CD4-positive, alpha-beta T cell treated with Interferon alpha-2 for 1 hour (primary cell): Measurements from ENCODE around the gene USP15.

ENCODE experiments used
- DNase-seq, 2 donors: peaks; one replicate each; pipeline ENCODE4 v3.0.0-alpha.2; 2020 to 2022

Gene USP15

GRCh38 chr12:62258941-62259630, 1.1 kb upstream of the USP15 start:
- peak; percentile 23 to 60 for DNase-seq

DNA sequence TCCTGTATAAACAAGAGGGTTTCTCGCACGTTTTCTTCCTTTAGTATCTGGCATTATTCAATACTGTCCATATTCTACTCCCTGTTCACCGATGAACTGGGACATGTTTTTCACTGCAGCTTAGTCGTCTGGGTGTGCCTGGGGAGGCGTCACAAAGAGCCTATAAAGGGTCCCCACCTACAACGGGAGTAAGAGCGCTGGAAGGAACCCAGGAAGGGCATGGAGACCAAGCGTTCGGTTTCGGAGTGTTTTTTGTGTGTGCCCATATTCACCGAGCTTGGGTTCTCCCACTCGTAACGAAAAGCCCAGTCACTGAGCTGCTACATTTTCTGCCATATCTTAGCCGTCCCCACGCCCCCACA, 592 bp upstream of the USP15 start:
- no peak for DNase-seq

DNA sequence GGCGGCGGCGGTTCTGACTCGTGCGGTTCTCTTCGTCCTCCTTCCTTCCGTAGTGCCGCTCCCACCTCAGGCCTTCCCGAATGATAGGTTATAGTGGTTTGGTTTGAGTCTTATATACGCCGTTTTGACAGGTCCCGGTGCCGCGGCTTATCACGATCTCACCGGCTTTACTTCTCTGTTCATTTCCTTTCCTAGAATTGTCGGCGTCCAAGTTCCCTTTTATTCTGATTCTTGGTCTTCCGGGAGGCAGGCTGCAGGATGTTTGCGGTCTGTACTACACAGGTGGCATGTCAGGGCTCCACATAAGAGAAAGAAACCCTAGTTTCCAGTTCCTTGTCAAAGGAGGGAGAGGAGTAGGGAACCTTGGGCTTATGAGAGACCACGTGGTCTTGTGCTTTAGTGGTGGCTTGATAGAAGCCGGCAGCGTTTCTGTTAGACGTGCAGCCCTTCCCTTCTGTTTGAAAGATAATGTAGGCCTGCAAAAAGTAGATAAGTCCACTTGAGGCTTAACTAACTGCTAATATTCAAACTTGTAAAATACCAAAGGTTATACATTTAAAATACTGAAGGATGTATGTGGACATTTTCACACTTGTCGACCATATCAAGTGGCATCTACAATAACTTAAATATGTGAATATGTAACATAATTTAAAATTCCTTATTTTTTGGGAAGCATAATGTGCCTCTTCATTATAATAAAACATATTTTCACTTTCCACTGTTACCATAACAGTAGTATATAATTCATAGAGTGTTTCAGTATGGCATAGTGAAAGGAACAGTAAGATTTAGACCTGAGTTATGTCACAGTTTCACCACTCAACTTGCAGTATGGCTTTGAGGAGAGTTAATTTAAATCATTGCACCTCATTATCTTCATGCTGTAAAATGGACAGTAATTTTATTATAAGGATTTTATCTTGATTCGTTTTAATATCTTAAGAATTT, 804 bp downstream of the USP15 start:
- DNase-seq = peak; percentile 88 to 91

DNA sequence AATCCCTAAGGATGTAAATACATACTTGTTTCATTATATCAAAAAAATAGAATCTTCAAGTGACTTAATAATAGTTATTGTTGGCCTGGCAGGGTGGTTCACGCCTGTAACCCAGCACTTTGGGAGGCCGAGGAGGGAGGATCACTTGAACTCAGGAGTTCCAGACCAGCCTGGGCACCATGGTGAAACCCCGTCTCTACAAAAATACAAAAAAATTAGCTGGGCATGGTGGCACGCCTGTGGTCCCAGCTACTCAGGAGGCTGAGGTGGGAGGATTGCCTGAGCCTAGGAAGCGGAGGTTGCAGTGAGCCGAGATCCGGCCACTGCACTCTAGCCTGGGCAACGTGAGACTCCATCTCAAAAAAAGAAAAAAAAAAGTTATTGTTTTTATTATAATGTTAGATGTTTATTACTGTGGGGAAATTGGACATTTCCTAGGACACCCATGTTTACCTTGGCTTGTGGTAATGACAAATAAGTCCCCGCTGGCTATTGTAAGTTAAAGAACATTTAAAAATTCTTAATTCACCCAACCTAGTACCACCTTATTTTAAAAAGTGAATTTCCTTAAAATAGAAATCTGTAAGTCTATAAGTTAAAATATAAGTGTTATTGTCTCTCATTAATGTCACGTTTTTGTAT, 1.8 kb downstream of the USP15 start:
- DNase-seq = no peak

DNA sequence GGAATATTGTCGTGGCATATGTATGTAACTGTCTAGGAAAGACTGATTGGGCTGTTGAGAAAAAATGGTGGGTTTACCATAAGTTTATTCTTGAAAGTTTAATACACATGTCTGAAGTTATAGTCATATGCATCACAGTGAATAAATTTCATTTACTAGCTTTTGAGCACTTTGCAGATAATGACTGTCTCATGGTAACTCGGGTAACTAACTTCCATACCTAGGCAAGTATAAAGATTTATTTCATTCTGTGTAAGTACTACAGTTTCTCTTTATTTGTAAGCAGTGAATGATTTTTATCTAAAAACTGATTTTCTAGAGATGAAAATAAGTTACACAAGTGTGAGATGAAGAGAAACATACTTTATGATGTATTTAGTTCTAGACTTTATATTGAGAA, 3.0 kb downstream of the USP15 start:
- DNase-seq = no peak

DNA sequence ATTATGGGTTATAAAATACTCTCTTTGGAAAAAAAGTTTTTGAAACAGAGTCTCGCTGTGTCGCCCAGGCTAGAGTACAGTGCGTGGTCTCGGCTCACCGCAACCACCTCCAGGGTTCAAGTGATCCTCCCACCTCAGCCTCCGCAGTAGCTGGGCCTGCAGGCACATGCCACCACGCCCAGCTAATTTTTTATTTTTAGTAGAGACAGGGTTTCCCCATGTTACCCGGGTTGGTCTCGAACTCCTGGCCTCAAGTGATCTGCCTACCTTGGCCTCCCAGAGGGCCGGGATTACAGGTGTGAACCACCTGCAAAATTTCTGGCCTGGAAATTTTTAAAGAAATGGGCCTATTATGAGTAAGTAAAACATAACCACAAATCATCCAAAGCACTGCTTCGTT, 3.8 kb downstream of the USP15 start:
- peak; percentile 20 to 63 for DNase-seq

DNA sequence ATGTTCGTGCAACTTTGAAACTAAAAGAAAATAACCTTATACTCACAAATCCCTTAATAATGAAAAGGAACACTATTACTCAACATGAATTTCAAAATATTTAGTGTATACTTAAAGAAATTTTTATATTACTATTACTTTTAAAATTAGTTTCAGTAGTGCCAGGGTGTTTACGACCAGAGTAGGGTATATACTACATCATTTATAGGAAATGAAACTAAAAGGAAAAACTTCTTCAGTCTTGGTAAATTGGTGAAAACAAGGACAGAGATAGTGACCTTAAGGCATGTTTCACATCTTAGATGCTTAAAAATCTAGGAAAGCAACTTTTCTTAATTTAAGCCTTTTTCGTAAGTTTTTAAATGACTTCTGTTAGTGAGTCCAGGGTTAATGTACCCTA, 4.5 kb downstream of the USP15 start:
- DNase-seq = peak in 1 of 2 donors; percentile 69

DNA sequence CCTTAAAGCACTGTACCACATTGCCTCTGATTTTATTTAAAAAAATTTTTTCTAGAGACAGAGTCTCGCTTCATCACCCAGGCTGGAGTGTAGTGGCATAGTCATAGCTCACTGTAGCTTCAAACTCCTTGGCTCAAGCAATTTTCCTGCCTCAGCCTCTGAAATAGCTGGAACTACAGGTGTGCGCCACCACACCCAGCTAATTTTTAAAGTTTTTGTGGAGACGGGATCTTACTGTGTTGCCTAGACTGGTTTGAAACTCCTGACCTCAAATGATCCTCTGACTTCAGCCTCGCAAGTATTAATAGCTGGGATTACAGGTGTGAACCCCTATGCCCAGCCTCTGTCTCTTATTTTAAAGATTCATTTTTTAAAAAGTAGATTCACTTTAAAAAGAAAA, 5.3 kb downstream of the USP15 start:
- DNase-seq = peak in 1 of 2 donors; percentile 27

DNA sequence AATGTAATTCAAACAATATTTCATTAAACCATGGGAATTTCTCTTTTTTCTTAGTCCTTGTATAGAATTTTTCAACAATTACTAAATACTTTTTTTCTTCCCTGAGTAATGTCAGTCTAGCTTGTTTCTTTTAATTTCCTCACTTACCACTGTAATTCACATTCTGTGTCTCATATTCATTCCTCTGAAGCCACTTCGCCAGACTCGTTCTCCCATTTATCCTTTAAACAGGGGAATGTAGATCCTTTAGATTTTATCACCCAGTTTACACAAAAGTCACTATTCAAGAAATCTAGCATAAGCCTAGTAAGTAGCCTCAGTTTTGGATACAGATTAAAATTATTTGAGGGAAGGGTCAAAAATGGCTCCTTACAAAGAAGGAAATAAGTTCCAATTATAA, 6.8 kb downstream of the USP15 start:
- no peak for DNase-seq

DNA sequence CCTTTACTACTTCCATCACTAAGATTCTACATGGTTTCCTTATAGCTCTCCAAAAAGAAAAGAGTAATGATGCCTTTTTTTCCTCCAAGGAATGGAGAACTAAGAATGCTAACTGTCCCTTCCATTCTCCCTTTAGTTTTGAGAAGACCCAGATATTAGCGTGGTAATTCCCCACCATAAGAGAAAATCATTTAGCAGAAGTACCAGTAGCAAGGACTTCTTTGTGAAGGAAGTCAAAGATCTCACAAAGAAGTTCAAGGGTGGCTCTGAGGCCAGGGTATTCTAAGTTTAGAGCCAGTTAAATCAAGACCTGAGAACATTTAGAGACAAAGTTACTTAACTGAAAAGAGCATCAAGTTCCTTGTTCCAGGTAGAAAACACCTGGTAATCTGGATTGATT, 7.3 kb downstream of the USP15 start:
- DNase-seq = no peak

GRCh38 chr12:62268956-62269355, 8.8 kb downstream of the USP15 start:
- DNase-seq = no peak

DNA sequence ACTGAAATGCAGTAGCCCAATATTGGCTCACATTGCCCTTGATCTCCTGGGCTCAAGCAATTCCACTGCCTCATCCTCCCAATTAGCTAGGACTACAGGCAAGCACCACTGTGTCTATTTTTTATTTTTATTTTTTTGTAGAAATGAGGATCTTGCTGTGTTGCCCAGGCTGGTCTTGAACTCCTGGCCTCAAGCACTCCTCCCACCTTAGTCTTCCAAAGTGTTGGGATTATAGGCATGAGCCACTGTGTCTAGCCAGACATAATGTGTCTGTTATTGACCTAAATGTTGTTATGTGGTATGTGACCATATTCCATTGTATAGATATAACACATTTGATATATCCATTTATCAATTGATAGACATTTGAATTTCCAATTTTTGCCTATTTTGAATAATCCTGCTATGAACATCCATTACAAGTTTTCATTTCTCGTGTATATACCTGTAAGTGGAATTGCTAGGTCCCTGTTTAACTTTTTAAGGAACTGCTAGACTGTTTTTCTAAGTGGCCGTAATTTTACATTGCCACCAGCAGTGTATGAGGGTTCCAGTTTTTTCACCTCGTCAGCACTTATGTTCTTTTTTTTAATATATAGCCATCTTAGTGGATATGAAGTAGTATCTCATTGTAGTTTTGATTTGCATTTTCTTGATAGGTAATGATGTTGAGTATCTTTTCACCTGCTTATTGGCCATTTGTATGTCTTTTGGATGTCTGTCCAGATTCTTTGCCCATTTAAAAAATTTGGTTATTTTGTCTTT, 9.4 kb downstream of the USP15 start:
- DNase-seq = no peak

- DNase-seq = no peak
Measured at GRCh38 chr12:62270384-62270783, 10.2 kb downstream of the USP15 start.

- no peak for DNase-seq
Measured at GRCh38 chr12:62270872-62271271, 10.7 kb downstream of the USP15 start.

- no peak for DNase-seq
Measured at GRCh38 chr12:62272936-62273552, 12.8 kb downstream of the USP15 start.

DNA sequence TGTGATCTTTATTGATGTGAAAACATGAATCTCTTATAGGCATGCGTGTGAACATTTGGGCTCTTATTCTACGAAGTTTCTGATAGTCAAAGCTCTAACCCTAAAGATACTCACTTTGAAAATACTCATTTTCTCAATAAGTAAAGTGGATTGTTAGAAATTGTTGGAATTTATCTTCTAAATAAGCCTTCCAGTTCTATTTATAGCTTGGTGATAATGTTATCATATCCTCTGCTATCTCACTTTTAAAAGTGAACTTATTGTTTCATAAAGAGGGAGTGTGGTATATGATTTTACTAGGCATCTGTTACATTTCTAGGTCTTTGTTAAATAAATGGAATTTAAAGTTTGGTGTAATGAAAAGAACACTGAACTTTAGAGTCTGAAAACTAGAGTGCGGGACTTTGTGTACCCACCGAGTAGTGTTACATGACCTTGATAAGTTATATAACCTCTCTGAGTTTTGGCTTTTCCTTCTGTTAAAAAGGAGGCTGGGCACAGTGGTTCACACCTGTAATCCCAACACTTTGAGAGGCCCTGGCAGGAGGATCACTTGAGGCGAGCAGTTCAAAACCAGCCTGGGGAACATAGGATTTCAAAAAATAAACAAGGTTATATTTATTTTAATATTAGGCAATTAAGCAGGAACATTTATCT, 13.6 kb downstream of the USP15 start:
- DNase-seq = no peak

GRCh38 chr12:62278022-62278421, 17.8 kb downstream of the USP15 start:
- no peak for DNase-seq

GRCh38 chr12:62279058-62279457, 18.9 kb downstream of the USP15 start:
- no peak for DNase-seq

DNA sequence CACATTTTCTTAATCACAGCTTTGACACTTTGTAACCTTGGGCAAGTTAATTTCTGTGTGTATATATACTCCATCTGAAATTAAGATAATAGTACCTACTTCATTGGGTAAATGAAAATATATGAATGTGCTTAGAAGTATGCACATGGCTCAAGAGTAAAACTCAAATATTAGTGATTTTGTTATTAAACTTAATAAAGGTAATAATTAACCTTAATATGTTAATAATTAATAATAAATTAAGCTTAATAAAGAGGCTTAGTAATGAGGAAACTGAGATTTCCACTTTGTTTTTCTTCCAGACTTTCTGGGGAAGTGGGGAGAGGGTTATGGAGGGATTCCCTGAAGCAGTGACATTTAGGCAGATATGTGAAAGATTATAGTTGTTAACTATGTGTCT, 19.8 kb downstream of the USP15 start:
- DNase-seq = no peak

GRCh38 chr12:62282057-62282774, 22.0 kb downstream of the USP15 start:
- DNase-seq = no peak

DNA sequence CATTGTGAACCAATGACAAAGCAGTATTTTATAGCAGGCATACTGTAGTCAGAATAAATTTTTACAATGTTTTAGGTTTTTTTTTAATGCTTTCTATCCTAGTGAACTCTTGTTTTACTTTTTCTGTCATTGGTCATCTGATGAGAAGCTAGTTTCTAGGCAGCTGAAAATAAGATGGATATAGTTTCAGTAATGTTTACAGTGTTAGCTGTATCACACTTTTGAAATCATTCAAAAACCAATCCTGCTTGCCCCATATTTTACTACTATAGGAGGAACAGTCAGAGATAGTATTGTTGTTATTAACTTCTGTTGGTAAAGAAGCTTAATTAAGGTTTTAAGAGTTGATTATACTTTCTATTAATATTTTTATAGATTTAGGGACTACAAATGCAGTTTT, 24.5 kb downstream of the USP15 start:
- DNase-seq = no peak
